Measurements from ENCODE around the gene RRAS2. TPM values are rescaled to one million over a fixed set of nuclear protein-coding genes. Genes with fewer than 3 reads are reported as not detected.

The RRAS2 gene
- total RNA-seq, 2 donors from 2014 or later: 75.1 to 99.7 TPM

DNA sequence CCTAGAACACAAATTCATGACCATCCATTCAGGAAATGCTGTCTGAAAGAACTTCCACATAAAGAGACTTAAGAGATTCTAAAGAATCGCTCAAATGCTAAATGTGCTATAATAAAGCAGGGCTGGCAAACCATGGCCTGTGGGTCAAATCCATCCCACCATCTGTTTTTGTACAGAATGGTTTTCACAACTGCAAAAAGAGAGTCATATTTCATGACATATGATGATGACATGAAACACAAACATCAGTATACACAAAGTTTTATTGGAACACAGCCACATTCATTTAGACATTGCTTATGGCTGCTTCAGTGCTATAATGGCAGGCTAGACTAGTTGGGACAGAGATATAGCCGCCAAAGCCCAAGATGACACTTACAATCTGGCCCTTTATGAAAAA lies 85.1 kb downstream of the RRAS2 start:
- H3K27me3 Mint-ChIP-seq (ENCODE audit: insufficient read depth): peaks cover 2% of the 10 kb centered on the region
- H3K36me3 Mint-ChIP-seq (ENCODE audit: low read depth): peaks cover 60% of the 10 kb centered on the region
- no peak for DNase-seq
- Histone ChIP-seq H3K4me1 (ENCODE audit: control insufficient read depth, insufficient read depth, low read length) (no peaks in the 10 kb centered on the region), H3K36me3 (ENCODE audit: control insufficient read depth, insufficient read depth, low read length) (peaks cover 48% of the 10 kb centered on the region), H3K9me3 (ENCODE audit: control insufficient read depth, low read length) (no peaks in the 10 kb centered on the region), H3K9ac (ENCODE audit: extremely low read depth, low read length, poor library complexity, severe bottlenecking) (no peak overlapping the region), H3K27me3 (ENCODE audit: control insufficient read depth, insufficient read depth, low read length, poor library complexity, severe bottlenecking) (no peaks in the 10 kb centered on the region), H3K27ac (ENCODE audit: low read depth, low read length) (no peak overlapping the region), H3K4me3 (ENCODE audit: low read length) (no peak overlapping the region)
- 95 to 100% methylated on average over 2 of the region's 2 CpGs for WGBS, 2 experiments (ENCODE audit: insufficient coverage in 1 of 2, insufficient read length in 1 of 2)
- H3K27ac Mint-ChIP-seq: no peak overlapping the region
- H3K9me3 Mint-ChIP-seq: peaks cover 25% of the 10 kb centered on the region
- TF ChIP-seq, protein P1, sequence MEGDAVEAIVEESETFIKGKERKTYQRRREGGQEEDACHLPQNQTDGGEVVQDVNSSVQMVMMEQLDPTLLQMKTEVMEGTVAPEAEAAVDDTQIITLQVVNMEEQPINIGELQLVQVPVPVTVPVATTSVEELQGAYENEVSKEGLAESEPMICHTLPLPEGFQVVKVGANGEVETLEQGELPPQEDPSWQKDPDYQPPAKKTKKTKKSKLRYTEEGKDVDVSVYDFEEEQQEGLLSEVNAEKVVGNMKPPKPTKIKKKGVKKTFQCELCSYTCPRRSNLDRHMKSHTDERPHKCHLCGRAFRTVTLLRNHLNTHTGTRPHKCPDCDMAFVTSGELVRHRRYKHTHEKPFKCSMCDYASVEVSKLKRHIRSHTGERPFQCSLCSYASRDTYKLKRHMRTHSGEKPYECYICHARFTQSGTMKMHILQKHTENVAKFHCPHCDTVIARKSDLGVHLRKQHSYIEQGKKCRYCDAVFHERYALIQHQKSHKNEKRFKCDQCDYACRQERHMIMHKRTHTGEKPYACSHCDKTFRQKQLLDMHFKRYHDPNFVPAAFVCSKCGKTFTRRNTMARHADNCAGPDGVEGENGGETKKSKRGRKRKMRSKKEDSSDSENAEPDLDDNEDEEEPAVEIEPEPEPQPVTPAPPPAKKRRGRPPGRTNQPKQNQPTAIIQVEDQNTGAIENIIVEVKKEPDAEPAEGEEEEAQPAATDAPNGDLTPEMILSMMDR (conservative IDR thresholded peaks at IDR 0.05): no peak
- H3K4me3 Mint-ChIP-seq: no peak overlapping the region
- H3K4me1 Mint-ChIP-seq: no peaks in the 10 kb centered on the region

DNA sequence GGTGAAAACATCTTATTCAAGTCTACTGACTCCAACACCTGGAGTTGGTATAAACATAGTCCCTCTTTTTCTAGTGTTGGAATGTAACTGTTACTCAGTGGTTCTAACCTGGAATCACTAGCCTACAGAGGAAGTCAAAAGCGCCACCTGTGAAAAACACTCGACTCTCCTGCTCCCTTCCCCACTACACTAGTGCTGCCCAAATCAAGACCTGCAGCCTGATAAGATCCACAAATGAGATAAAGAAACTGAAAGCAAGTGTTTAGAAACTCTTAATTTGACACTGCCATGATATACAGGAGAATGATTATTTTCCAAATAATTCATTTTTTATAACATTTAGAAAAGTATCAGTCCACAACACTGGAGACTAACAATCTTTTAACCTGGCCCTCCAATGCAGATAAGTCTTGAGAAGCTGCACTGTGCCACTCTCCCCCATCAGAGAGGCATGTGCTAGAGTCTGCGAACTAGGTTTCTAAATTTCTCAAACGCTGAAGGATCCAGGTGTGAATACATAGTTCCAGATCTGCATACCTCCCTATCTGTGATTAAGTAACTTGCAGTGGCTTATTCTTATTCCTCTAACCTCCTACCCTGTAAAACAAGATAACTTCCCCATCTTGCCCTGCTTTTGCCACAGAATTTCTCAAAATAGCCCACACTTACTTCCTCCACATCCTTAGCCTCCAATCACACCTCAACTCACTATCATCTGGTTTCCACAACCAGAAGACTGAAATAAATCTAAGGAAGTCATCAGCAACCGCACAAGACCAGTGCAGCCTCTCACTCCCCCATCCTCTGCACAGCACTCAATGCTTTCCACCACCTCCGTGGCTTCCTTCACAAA lies 88.1 kb downstream of the RRAS2 start:
- H3K4me3 ChIP-seq (ENCODE audit: low read length): no peak overlapping the region
- Mint-ChIP-seq H3K27me3 (ENCODE audit: insufficient read depth) (no peaks in the 10 kb centered on the region), H3K4me1 (peaks cover 2% of the 10 kb centered on the region), H3K36me3 (ENCODE audit: low read depth) (peaks cover 49% of the 10 kb centered on the region), H3K27ac (no peak overlapping the region), H3K4me3 (no peak overlapping the region), H3K9me3 (peaks cover 6% of the 10 kb centered on the region)
- H3K27ac ChIP-seq (ENCODE audit: low read depth, low read length): no peak overlapping the region
- no peak overlapping the region for H3K9ac ChIP-seq (ENCODE audit: extremely low read depth, low read length, poor library complexity, severe bottlenecking)
- H3K27me3 ChIP-seq (ENCODE audit: control insufficient read depth, insufficient read depth, low read length, poor library complexity, severe bottlenecking): no peaks in the 10 kb centered on the region
- H3K4me1 ChIP-seq (ENCODE audit: control insufficient read depth, insufficient read depth, low read length): no peaks in the 10 kb centered on the region
- TF ChIP-seq, protein P1 (conservative IDR thresholded peaks at IDR 0.05): no peak
- no peaks in the 10 kb centered on the region for H3K9me3 ChIP-seq (ENCODE audit: control insufficient read depth, low read length)
- DNase-seq: no peak
- WGBS, 2 experiments (ENCODE audit: insufficient coverage in 1 of 2, insufficient read length in 1 of 2): 75 to 81% methylated on average over 6 of the region's 6 CpGs
- peaks cover 32% of the 10 kb centered on the region for H3K36me3 ChIP-seq (ENCODE audit: control insufficient read depth, insufficient read depth, low read length)

DNA sequence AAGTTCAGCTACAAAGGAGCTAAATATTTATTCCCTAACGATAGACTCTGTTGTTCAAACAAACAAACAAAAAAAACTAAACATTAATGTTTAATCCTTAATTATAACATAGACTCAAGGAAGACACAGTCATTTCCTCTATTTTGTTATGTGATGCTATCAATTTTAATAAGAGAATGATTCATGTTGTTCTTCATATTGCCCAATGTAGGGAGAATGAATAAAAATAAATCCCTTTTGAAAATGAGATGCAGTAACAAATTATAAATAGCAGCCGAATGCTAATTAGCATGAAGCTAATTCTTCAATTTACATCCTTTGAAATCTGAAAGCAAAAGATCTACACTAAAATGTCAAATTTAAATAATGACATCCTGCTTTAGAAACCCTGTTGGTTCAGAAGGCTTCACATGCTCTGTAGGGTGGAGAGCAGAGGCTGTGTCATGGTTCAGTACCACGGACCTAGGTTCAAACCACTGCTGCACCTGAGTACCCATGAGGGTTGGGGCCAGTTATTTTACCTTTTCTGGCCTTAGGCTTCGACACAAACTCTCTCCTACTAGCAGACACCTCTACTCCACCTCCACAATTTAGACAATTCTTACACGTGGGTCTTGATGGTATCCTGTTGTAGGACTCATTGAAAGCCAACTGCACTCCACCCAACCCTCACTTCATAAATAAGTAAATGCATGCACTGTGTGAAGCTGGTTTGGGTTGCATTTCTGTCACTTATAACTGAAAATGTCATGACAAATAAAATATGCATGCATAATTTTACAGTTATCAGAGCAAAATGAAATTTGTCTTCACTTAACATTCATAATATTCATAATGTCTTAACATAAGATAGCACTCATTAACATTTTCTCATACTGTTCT lies 89.0 kb downstream of the RRAS2 start:
- no peaks in the 10 kb centered on the region for H3K9me3 Mint-ChIP-seq
- H3K27me3 Mint-ChIP-seq (ENCODE audit: insufficient read depth): no peaks in the 10 kb centered on the region
- H3K27ac Mint-ChIP-seq: no peak overlapping the region
- Histone ChIP-seq H3K27me3 (ENCODE audit: control insufficient read depth, insufficient read depth, low read length, poor library complexity, severe bottlenecking) (no peaks in the 10 kb centered on the region), H3K9me3 (ENCODE audit: control insufficient read depth, low read length) (no peaks in the 10 kb centered on the region), H3K36me3 (ENCODE audit: control insufficient read depth, insufficient read depth, low read length) (peaks cover 26% of the 10 kb centered on the region), H3K4me1 (ENCODE audit: control insufficient read depth, insufficient read depth, low read length) (no peaks in the 10 kb centered on the region), H3K9ac (ENCODE audit: extremely low read depth, low read length, poor library complexity, severe bottlenecking) (no peak overlapping the region), H3K4me3 (ENCODE audit: low read length) (no peak overlapping the region), H3K27ac (ENCODE audit: low read depth, low read length) (no peak overlapping the region)
- no peak overlapping the region for H3K4me3 Mint-ChIP-seq
- peaks cover 2% of the 10 kb centered on the region for H3K4me1 Mint-ChIP-seq
- DNase-seq: no peak
- peaks cover 49% of the 10 kb centered on the region for H3K36me3 Mint-ChIP-seq (ENCODE audit: low read depth)
- TF ChIP-seq, protein P1 (conservative IDR thresholded peaks at IDR 0.05): no peak
- WGBS, 2 experiments (ENCODE audit: insufficient coverage in 1 of 2, insufficient read length in 1 of 2): 90 to 100% methylated on average over 3 to 5 of the region's 5 CpGs
